Activated CD4-positive, alpha-beta memory T cell treated with anti-CD3 and anti-CD28 coated beads for 36 hours (primary cell): ENCODE results near the gene ZNF518B. TPM values are rescaled to one million over a fixed set of nuclear protein-coding genes. Genes with fewer than 3 reads are reported as not detected.
"Not testable (repeated sequence)": the region's sequence is repeated elsewhere in the genome, so short reads cannot be mapped to it uniquely, and the experiment has no call there.

ENCODE experiments used
- CTCF ChIA-PET: fragments of 350-600 bp; sonication (Branson Sonifier 250); formaldehyde crosslinking; loops from one replicate; lab custom pipeline; 2021; ENCODE audit warnings: antibody characterized with exemption, inconsistent platforms; lab: Charles Lee
- POLR2A ChIA-PET: fragments of 350-600 bp; sonication (Branson Sonifier 250); formaldehyde crosslinking; loops from one replicate; lab custom pipeline; 2021; ENCODE audit warnings: antibody characterized with exemption; lab: Charles Lee
- DNase-seq: peaks from one replicate; pipeline ENCODE4 v3.0.0-alpha.2; 2020
- H3K27ac Mint-ChIP-seq: one replicate; pipeline ENCODE4 v1.8.0; 2021; ENCODE audit warnings: mixed read lengths
- H3K27me3 Mint-ChIP-seq: one replicate; pipeline ENCODE4 v1.8.0; 2021; ENCODE audit warnings: mixed read lengths
- H3K36me3 Mint-ChIP-seq: one replicate; pipeline ENCODE4 v1.8.0; 2021; ENCODE audit warnings: mixed read lengths
- H3K4me1 Mint-ChIP-seq: one replicate; pipeline ENCODE4 v1.8.0; 2021; ENCODE audit warnings: low read depth, mixed read lengths
- H3K4me3 Mint-ChIP-seq: one replicate; pipeline ENCODE4 v1.8.0; 2021; ENCODE audit warnings: mild to moderate bottlenecking, mixed read lengths
- H3K9me3 Mint-ChIP-seq: one replicate; pipeline ENCODE4 v1.8.0; 2021; ENCODE audit warnings: mixed read lengths
- intact Hi-C: fragments of 100-400 bp; cut with micrococcal nuclease; formaldehyde crosslinking; loops from one replicate; pipeline ENCODE4 v1.15.1; 2023
- total RNA-seq, 2 experiments: library from RNA; stranded (reverse); gene quantifications; one replicate each; pipeline ENCODE4 v1.2.3, GENCODE V29; 2021

Gene ZNF518B
- total RNA-seq, 2 experiments from 2014 or later = 14.3 to 14.7 TPM

DNA sequence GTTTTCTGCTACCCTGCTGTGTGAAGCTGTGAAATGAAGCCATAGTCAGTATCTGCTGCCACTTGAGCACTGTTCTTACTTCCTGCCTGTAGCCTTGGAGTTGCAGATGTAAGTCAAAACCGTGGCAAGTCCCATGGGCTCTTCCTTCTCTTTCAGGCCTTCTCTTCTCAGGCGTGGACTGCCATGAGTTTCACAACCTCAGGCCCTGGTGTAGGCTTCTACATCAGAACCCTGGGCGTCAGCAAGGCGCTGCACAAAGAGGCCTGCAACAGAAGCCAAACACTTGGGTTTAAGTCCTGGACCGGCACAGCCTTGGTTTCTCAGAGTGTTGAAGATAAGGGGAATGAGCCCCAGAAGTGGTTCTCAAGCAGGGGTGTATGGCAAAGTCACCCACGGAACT is 2.5 kb downstream of the ZNF518B start:
- peaks cover 8% of the 10 kb centered on the region for H3K9me3 Mint-ChIP-seq
- peaks cover 22% of the 10 kb centered on the region for H3K4me1 Mint-ChIP-seq
- H3K27me3 Mint-ChIP-seq = no peaks in the 10 kb centered on the region
- POLR2A ChIA-PET = no interaction called here
- no peak for DNase-seq
- H3K27ac Mint-ChIP-seq = no peak overlapping the region
- H3K4me3 Mint-ChIP-seq = no peak overlapping the region
- intact Hi-C loops = no loop called here
- peaks cover 52% of the 10 kb centered on the region for H3K36me3 Mint-ChIP-seq
- CTCF ChIA-PET = no interaction called here

DNA sequence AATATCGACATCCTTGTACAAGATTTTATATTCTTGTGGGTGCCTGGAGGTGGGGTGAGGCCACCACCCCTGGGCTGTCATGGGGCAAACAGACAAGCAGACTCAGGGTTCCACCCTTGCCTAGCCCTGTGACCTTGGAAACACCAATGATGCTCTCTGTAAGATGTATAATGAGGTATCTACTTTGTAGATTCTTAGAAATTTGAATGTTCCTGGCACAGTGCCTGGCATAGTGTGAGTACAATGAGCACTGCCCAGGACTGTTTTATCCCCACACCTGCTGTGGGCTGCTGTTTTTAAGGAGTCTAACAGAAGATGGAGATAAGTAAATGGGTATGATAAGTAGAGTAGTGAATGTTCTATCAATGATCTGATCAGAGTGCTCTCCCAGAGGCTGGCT is 3.1 kb downstream of the ZNF518B start:
- H3K4me1 Mint-ChIP-seq = peaks cover 22% of the 10 kb centered on the region
- no peak overlapping the region for H3K27ac Mint-ChIP-seq
- POLR2A ChIA-PET = no interaction called here
- H3K27me3 Mint-ChIP-seq = no peaks in the 10 kb centered on the region
- DNase-seq = no peak
- peaks cover 58% of the 10 kb centered on the region for H3K36me3 Mint-ChIP-seq
- intact Hi-C loops = no loop called here
- peaks cover 13% of the 10 kb centered on the region for H3K9me3 Mint-ChIP-seq
- H3K4me3 Mint-ChIP-seq = no peak overlapping the region
- CTCF ChIA-PET = no interaction called here

DNA sequence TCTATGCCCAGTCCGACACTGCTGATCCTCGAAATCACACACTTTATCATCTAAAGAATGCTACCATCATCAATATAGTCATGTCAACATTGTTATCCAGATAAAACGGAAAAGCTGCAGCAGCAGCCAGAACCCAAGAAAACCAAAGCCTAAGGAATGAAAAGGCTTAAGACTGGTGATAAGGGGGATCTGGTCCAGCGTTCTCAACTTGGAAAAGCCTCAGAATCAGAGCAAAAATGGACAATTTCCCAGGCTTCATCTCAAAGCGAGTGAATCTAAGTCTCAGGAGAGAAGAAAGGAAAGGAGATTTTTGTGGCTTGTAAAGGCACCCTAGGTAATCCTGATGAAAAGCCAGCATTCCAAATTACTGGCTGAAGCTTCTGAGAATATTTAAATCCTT is 8.2 kb downstream of the ZNF518B start:
- Mint-ChIP-seq H3K27me3 (no peaks in the 10 kb centered on the region), H3K27ac (no peak overlapping the region), H3K9me3 (peaks cover 57% of the 10 kb centered on the region), H3K4me1 (no peaks in the 10 kb centered on the region), H3K36me3 (peaks cover 92% of the 10 kb centered on the region), H3K4me3 (no peak overlapping the region)
- ChIA-PET CTCF (interaction anchor here (1.3 kb wide), 1 partner anchor 12 kb away, joined by 5 read pairs; no protein-coding TSS in a partner anchor), POLR2A (no interaction called here)
- intact Hi-C loops = no loop called here
- DNase-seq = no peak

DNA sequence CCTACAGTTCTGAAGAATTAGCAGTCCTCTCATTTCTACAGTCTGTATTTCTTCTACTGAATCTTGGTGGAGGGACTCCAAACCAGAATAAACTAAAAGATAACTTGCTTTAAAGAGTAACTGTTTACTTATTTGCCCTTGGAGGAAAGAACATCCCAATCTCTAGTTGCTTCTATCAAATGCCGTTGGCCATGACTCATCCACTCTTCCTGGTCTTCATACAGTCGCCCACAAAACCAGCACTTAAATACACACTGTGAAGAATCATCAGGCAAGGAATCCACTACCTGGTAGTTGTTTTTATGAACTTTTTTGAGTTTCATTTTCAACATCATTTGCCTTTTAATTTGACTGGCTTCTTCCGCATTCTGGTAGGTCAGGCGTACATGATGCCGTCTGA is 14.2 kb downstream of the ZNF518B start:
- H3K9me3 Mint-ChIP-seq = peaks cover 64% of the 10 kb centered on the region
- H3K27me3 Mint-ChIP-seq = no peaks in the 10 kb centered on the region
- H3K36me3 Mint-ChIP-seq = peaks cover 81% of the 10 kb centered on the region
- no peak for DNase-seq
- intact Hi-C loops = no loop called here
- H3K27ac Mint-ChIP-seq = no peak overlapping the region
- POLR2A ChIA-PET = no interaction called here
- no peaks in the 10 kb centered on the region for H3K4me1 Mint-ChIP-seq
- no peak overlapping the region for H3K4me3 Mint-ChIP-seq
- CTCF ChIA-PET = interaction anchor here (1.0 kb wide), 1 partner anchor 95 kb away, joined by 3 read pairs; no protein-coding TSS in a partner anchor

DNA sequence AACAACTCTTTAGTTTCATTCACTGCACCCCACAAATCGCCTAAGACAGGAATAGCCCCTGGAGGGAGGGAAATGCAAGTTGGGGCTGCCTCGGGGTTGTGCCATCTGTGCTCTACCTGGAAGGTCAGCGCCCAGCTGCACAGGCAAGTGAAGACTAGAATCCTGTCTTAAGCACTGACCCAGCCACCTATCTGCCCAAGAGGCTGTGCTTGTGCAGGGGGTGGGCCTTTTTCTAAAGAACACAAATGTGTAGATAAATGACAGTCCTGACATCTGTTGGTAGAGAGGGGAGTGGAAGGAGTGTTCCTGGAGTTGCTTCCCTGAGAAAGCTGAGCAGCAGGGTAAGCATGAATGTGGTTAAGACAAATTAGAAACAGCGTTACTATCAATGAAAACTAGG is 15.7 kb downstream of the ZNF518B start:
- Mint-ChIP-seq H3K9me3 (peaks cover 53% of the 10 kb centered on the region), H3K36me3 (peaks cover 69% of the 10 kb centered on the region), H3K27ac (no peak overlapping the region), H3K27me3 (no peaks in the 10 kb centered on the region), H3K4me3 (no peak overlapping the region), H3K4me1 (no peaks in the 10 kb centered on the region)
- DNase-seq = no peak
- intact Hi-C loops = no loop called here
- ChIA-PET CTCF (no interaction called here), POLR2A (no interaction called here)

DNA sequence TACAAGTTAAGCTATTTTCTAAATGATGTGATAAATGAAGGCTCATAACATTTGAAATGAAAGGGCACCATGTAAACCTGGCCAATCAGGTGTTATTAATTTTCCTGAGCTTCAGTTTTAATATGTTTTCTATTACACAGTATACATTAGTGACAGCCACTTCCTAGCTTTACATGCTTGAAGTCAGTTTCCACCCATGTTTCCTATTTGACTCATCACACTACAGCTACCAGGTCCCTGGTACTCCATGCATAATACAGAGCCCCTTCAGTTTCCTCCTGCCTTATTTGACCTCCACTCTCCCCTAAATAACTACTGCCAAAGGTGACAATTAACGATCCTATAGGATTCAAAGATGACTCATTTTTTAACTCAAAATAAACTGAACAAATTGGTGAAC is 18.3 kb downstream of the ZNF518B start:
- Mint-ChIP-seq H3K9me3 (peaks cover 28% of the 10 kb centered on the region), H3K4me1 (no peaks in the 10 kb centered on the region), H3K27me3 (no peaks in the 10 kb centered on the region), H3K4me3 (no peak overlapping the region), H3K27ac (no peak overlapping the region), H3K36me3 (peaks cover 43% of the 10 kb centered on the region)
- POLR2A ChIA-PET = interaction anchor here (0.7 kb wide), 1 partner anchor 18 kb away, joined by 3 read pairs; the partner anchor contains the start of gene ZNF518B
- no peak for DNase-seq
- intact Hi-C loops = no loop called here
- CTCF ChIA-PET = no interaction called here

DNA sequence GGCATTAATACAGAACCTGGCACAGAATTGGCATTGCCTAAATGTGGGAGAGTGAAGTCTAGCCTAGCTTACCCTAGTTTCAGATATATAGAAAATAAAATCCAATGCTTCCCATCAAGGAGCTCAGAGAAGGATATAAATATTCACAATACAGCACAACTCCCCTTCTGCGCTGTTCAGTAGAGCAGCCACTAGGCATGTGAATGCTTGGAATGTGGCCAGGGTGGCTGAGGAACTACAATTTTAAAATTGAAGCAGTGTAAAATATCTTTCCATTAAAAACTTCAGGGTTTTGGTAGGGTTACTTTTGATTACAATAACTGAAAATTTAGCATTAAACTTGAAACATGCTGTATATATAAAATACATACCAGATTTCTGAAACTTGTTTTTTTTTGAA is 19.5 kb downstream of the ZNF518B start:
- no peaks in the 10 kb centered on the region for H3K27me3 Mint-ChIP-seq
- peaks cover 31% of the 10 kb centered on the region for H3K36me3 Mint-ChIP-seq
- no peak for DNase-seq
- peaks cover 18% of the 10 kb centered on the region for H3K9me3 Mint-ChIP-seq
- H3K4me3 Mint-ChIP-seq = no peak overlapping the region
- POLR2A ChIA-PET = interaction anchor here (0.8 kb wide), 1 partner anchor 9 kb away, joined by 3 read pairs; no protein-coding TSS in a partner anchor
- H3K27ac Mint-ChIP-seq = no peak overlapping the region
- intact Hi-C loops = no loop called here
- CTCF ChIA-PET = no interaction called here
- H3K4me1 Mint-ChIP-seq = no peaks in the 10 kb centered on the region

DNA sequence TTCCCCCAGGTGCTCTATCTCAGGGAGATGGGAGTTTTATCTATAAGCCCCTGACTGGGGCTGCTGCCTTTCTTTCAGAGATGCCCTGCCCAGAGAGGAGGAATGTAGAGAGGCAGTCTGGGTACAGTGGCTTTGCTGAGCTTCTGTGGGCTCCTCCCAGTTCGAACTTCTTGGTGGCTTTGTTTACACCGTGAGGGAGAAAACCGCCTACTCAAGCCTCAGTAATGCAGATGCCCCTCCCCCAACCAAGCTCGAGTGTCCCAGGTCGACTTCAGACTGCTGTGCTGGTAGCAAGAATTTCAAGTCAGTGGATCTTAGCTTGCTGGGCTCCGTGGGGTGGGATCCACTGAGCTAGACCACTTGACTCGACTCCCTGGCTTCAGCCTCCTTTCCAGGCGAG is 29.5 kb downstream of the ZNF518B start:
- POLR2A ChIA-PET, H3K36me3 Mint-ChIP-seq, CTCF ChIA-PET, H3K27me3 Mint-ChIP-seq, H3K4me3 Mint-ChIP-seq, intact Hi-C loops, H3K27ac Mint-ChIP-seq, DNase-seq, H3K4me1 Mint-ChIP-seq: not testable (repeated sequence)
- H3K9me3 Mint-ChIP-seq = peaks cover 31% of the 10 kb centered on the region

DNA sequence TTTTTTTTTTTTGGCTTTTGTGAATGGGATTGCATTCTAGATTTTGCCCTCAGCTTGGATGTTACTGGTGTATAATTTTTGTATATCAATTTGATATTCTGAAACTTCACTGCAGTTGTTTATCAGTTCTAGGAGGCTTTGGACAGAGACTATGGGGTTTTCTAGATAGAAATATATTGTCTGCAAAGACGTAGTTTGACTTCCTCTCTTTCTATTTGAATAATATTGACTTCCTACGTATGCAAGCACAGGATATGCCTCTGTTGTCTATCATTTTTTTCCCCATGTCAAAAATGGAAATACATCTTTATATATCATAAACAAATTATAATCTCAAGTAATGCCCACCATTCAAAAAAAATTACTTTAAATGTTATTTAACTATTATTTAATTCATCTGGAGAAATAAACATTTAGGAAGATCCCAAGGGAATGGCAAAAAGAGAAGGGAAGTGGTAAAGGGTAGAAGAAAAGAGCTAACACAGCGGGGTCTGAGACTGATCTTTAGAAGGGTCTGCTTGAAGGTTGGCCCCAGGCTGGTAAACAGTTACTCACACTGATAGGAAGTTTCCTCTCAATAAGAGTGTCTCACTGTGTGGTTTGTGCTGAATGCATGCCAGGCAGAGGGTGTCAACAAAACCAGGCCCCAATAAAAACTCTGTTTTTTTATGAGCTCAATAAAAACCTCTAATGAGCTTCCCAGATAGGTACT is 35.7 kb downstream of the ZNF518B start:
- Mint-ChIP-seq H3K9me3 (peaks cover 19% of the 10 kb centered on the region), H3K27ac (no peak overlapping the region), H3K36me3 (no peaks in the 10 kb centered on the region), H3K4me3 (no peak overlapping the region), H3K4me1 (no peaks in the 10 kb centered on the region), H3K27me3 (no peaks in the 10 kb centered on the region)
- intact Hi-C loops = no loop called here
- DNase-seq = no peak
- ChIA-PET CTCF (interaction anchor here (0.9 to 1.0 kb wide), 2 partner anchors 18 to 40 kb away, joined by 3 read pairs; no protein-coding TSS in a partner anchor), POLR2A (no interaction called here)

DNA sequence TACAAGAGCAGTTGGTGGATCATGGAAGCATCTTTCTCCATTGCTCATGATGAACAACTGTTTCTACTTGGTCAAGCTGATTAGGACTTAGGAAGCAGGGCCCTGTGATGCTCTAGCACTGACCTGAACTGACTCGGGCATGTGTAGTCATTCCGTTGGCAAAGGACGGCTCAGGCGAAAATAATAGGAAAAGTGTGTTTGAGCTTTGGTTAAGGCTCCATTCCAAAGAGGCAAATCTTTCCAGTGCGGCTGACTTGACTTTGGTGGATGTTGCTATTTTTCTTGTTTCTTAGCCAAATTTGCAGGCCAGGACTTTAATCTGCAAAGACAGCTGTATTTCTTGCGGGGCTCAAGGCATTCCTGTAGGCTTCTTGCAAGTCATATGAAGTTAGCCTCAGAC is 39.5 kb downstream of the ZNF518B start:
- peaks cover 3% of the 10 kb centered on the region for H3K9me3 Mint-ChIP-seq
- H3K27me3 Mint-ChIP-seq = no peaks in the 10 kb centered on the region
- DNase-seq = no peak
- intact Hi-C loops = no loop called here
- ChIA-PET CTCF (no interaction called here), POLR2A (no interaction called here)
- H3K4me3 Mint-ChIP-seq = no peak overlapping the region
- H3K4me1 Mint-ChIP-seq = no peaks in the 10 kb centered on the region
- no peak overlapping the region for H3K27ac Mint-ChIP-seq
- no peaks in the 10 kb centered on the region for H3K36me3 Mint-ChIP-seq

DNA sequence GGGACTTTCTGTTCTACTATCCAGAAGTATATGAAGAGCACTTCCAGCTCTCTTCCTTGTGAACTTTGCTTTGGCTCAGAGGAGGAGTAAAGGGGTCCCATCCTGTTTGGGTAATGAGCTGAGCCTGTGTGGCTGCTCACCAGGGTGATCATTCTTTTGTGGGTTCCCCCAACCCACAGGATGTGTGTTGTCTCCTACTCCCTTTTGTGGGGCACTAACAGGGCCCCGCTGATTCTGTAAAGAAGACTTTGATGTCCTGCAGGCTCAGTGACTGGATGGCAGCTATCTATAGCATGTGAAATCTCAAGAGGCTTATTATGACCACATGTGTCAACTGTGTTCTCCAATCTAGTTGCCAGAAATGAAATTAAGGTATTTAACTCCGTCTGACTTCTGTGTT is 40.8 kb downstream of the ZNF518B start:
- POLR2A ChIA-PET = no interaction called here

DNA sequence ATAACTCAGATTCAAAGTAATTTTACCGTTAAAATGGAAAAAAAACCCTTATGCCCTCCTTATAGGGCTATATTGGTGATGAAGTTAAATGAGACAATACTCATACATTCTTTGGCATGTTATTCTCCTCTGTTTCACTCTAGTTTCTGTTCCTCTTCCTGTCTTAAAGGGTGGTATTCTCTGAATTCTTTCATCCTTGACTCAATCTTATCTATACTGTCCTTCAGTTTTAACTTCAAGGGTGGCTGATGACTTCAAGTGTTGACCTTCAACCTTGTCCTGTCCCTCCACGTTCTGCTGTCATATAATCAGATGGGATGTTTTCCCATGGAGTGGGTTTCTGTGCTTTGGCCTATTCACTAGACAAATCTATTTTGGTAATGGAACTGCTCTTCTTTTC is 44.0 kb downstream of the ZNF518B start:
- Mint-ChIP-seq H3K9me3 (no peaks in the 10 kb centered on the region), H3K27ac (no peak overlapping the region), H3K4me1 (no peaks in the 10 kb centered on the region), H3K36me3 (no peaks in the 10 kb centered on the region), H3K4me3 (no peak overlapping the region), H3K27me3 (no peaks in the 10 kb centered on the region)
- DNase-seq = no peak
- intact Hi-C loops = no loop called here
- ChIA-PET POLR2A (no interaction called here), CTCF (interaction anchor here (1.6 kb wide), 1 partner anchor 11 kb away, joined by 3 read pairs; no protein-coding TSS in a partner anchor)

More for the DNA sequence above, 40.8 kb downstream of the ZNF518B start:
- H3K27ac Mint-ChIP-seq = no peak overlapping the region
- H3K9me3 Mint-ChIP-seq = peaks cover 3% of the 10 kb centered on the region
- H3K4me3 Mint-ChIP-seq = no peak overlapping the region
- H3K27me3 Mint-ChIP-seq = no peaks in the 10 kb centered on the region
- CTCF ChIA-PET = no interaction called here
- no peak for DNase-seq
- no peaks in the 10 kb centered on the region for H3K4me1 Mint-ChIP-seq
- no peaks in the 10 kb centered on the region for H3K36me3 Mint-ChIP-seq
- intact Hi-C loops = no loop called here

DNA sequence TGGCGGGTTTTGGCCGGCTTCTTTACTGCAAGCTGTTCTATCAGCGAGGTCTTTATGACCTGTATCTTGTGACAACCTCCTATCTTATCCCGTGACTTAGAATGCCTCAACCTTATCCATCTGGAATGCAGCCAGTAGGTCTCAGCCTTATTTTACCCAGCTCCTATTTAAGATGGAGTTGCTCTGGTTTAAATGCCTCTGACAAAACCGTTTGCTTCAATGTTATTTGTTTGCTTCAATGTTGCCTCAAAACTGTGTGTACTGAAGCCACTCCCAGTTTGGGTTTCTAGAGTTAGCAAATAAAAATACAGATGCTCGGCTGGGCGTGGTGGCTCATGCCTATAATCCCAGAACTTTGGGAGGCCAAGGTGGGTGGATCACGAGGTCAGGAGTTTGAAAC is 51.6 kb downstream of the ZNF518B start:
- no peak overlapping the region for H3K4me3 Mint-ChIP-seq
- no peaks in the 10 kb centered on the region for H3K27me3 Mint-ChIP-seq
- intact Hi-C loops = no loop called here
- H3K36me3 Mint-ChIP-seq = no peaks in the 10 kb centered on the region
- ChIA-PET CTCF (interaction anchor here (1.6 kb wide), 1 partner anchor 56 kb away, joined by 4 read pairs; no protein-coding TSS in a partner anchor), POLR2A (no interaction called here)
- no peaks in the 10 kb centered on the region for H3K9me3 Mint-ChIP-seq
- no peak overlapping the region for H3K27ac Mint-ChIP-seq
- no peak for DNase-seq
- no peaks in the 10 kb centered on the region for H3K4me1 Mint-ChIP-seq
